OCI-LY3 (cell line): ENCODE measurements around the gene PDE9A.

Source experiments
- CTCF ChIP-seq: fragments of 200-600, 300-600 bp; sonication (generic); IDR thresholded peaks from 2 replicates; pipeline ENCODE4 v1.5.1; 2014; ENCODE audit warnings: antibody characterized with exemption, low read length, low read depth
- EZH2phosphoT487 ChIP-seq: fragments of 200-600 bp; shearing (Covaris generic); IDR thresholded peaks from 2 replicates; pipeline ENCODE4 v1.6.1; 2018; ENCODE audit warnings: antibody characterized with exemption, mixed run types, low read depth

- TF ChIP-seq CTCF (no peak), EZH2phosphoT487 (no peak)
Observed at GRCh38 chr21:42722153-42722552, 68.7 kb downstream of the PDE9A start.
